PC-9 (cell line): ENCODE results near the gene PRKCB. TPM values are rescaled to one million over a fixed set of nuclear protein-coding genes. Genes with fewer than 3 reads are reported as not detected.

Experiments
- BruUV-seq: library from RNA; stranded (reverse); fragments of 400-500 nt; replicated peaks from 2 replicates; lab custom pipeline; 2021; lab: Mats Ljungman, UMichigan
- CTCF ChIA-PET: fragments of 300-600 bp; sonication (Branson Sonifier 250); formaldehyde crosslinking; loops from one replicate; lab custom pipeline; 2022; ENCODE audit warnings: antibody characterized with exemption; lab: Charles Lee
- POLR2A ChIA-PET: fragments of 300-600 bp; sonication (Branson Sonifier 250); formaldehyde crosslinking; loops from one replicate; lab custom pipeline; 2022; ENCODE audit warnings: antibody characterized with exemption; ENCODE audit not compliant: unreplicated experiment; lab: Charles Lee
- DNase-seq, 2 experiments: peaks; one replicate each; pipeline versions ENCODE4 v3.0.0 to v3.0.0-alpha.2; 2015 to 2022; ENCODE audit warnings: mixed read lengths in 1 of 2
- H2AFZ ChIP-seq: fragments of 200-600 bp; sonication (generic); 2 replicates; pipeline ENCODE4 v1.8.1; 2017; ENCODE audit warnings: antibody characterized with exemption
- H3F3A ChIP-seq: fragments of 200-600 bp; sonication (generic); 2 replicates; pipeline ENCODE4 v1.8.1; 2017; ENCODE audit warnings: antibody characterized with exemption, mild to moderate bottlenecking, low read depth; ENCODE audit not compliant: insufficient read depth
- H3K27ac ChIP-seq: fragments of 200-600 bp; sonication (generic); 2 replicates; pipeline ENCODE4 v1.6.1; 2016; ENCODE audit warnings: mixed run types
- H3K27me3 ChIP-seq: fragments of 200-600 bp; sonication (generic); 2 replicates; pipeline ENCODE4 v1.6.1; 2016; ENCODE audit warnings: low read depth, mixed run types; ENCODE audit not compliant: insufficient read depth
- H3K36me3 ChIP-seq: fragments of 200-600 bp; sonication (generic); 2 replicates; pipeline ENCODE4 v1.6.1; 2016; ENCODE audit warnings: low read depth, mixed run types
- H3K4me1 ChIP-seq: fragments of 200-600 bp; sonication (generic); replicated peaks from 2 replicates; pipeline ENCODE4 v1.6.1; 2016; ENCODE audit warnings: mixed run types; ENCODE audit not compliant: insufficient read depth
- H3K4me2 ChIP-seq: fragments of 200-600 bp; sonication (generic); 2 replicates; pipeline ENCODE4 v1.6.1; 2017; ENCODE audit warnings: mixed run types
- H3K4me3 ChIP-seq: fragments of 200-600 bp; sonication (generic); 2 replicates; pipeline ENCODE4 v1.6.1; 2016; ENCODE audit warnings: mixed run types
- H3K79me2 ChIP-seq: fragments of 200-600 bp; sonication (generic); 2 replicates; pipeline ENCODE4 v1.6.1; 2017; ENCODE audit warnings: low read depth, mixed run types
- H3K9me2 ChIP-seq: fragments of 200-600 bp; sonication (generic); 2 replicates; pipeline ENCODE4 v1.8.1; 2017; ENCODE audit warnings: mild to moderate bottlenecking; ENCODE audit not compliant: insufficient read depth
- H3K9me3 ChIP-seq: fragments of 200-600 bp; sonication (generic); 2 replicates; pipeline ENCODE4 v1.8.1; 2016; ENCODE audit warnings: low read depth; ENCODE audit not compliant: insufficient read depth
- H4K20me1 ChIP-seq: fragments of 200-600 bp; sonication (generic); 2 replicates; pipeline ENCODE4 v1.8.1; 2017; ENCODE audit not compliant: insufficient read depth
- EZH2 ChIP-seq: fragments of 200-600 bp; sonication (generic); IDR thresholded peaks from 2 replicates; pipeline ENCODE4 v1.8.0; 2017; ENCODE audit warnings: antibody characterized with exemption, low read depth
- intact Hi-C: fragments of 100-400 bp; cut with micrococcal nuclease; formaldehyde crosslinking; loops from one replicate; pipeline ENCODE4 v1.10.0; 2022; ENCODE audit not compliant: unreplicated experiment
- total RNA-seq: library from RNA; stranded (reverse); gene quantifications from 2 replicates; pipeline ENCODE4 v1.2.3, GENCODE V29; 2021
- TF ChIP-seq, protein P1 (sequence below): fragments of 200-600 bp; sonication (generic); conservative IDR thresholded peaks from 2 replicates; pipeline ENCODE4 v1.6.1; 2017; ENCODE audit warnings: mixed run types, antibody characterized with exemption, mild to moderate bottlenecking, moderate library complexity

Gene PRKCB
- total RNA-seq, 1 experiment from 2014 or later, result not detected

DNA sequence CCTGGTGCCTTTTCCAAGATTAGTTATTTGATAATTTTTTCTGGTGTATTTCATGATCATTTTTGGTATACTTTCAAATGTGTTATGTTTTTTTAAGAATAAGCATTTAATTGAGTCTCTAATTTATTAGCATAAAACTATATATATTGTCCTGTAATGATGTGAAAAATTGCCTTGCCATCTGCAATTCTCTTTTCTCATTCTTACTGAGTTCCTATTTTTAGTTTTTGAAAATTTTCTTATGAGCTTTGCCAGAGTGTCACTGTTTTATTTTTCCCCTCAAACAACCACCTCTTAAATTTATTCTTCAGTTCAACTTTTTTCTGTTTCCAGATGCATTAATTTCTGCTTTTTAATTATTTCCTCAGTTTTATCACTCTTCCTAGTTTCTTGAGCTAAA lies 59.3 kb downstream of the PRKCB start:
- Histone ChIP-seq H3K36me3 (no peaks in the 10 kb centered on the region), H2AFZ (no peak overlapping the region), H3K4me2 (no peak overlapping the region), H3K27me3 (no peaks in the 10 kb centered on the region), H3K9me2 (no peaks in the 10 kb centered on the region), H3F3A (no peaks in the 10 kb centered on the region), H3K27ac (no peak overlapping the region), H3K4me1 (no peaks in the 10 kb centered on the region), H3K4me3 (no peak overlapping the region), H3K79me2 (no peaks in the 10 kb centered on the region), H3K9me3 (no peaks in the 10 kb centered on the region), H4K20me1 (no peaks in the 10 kb centered on the region)
- DNase-seq, result no peak
- CTCF ChIA-PET, result no interaction called here
- POLR2A ChIA-PET, result no interaction called here
- intact Hi-C loops, result no loop called here
- no peak for TF ChIP-seq EZH2
- TF ChIP-seq, protein P1, sequence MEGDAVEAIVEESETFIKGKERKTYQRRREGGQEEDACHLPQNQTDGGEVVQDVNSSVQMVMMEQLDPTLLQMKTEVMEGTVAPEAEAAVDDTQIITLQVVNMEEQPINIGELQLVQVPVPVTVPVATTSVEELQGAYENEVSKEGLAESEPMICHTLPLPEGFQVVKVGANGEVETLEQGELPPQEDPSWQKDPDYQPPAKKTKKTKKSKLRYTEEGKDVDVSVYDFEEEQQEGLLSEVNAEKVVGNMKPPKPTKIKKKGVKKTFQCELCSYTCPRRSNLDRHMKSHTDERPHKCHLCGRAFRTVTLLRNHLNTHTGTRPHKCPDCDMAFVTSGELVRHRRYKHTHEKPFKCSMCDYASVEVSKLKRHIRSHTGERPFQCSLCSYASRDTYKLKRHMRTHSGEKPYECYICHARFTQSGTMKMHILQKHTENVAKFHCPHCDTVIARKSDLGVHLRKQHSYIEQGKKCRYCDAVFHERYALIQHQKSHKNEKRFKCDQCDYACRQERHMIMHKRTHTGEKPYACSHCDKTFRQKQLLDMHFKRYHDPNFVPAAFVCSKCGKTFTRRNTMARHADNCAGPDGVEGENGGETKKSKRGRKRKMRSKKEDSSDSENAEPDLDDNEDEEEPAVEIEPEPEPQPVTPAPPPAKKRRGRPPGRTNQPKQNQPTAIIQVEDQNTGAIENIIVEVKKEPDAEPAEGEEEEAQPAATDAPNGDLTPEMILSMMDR, result no peak
- BruUV-seq, result no TSS peak

DNA sequence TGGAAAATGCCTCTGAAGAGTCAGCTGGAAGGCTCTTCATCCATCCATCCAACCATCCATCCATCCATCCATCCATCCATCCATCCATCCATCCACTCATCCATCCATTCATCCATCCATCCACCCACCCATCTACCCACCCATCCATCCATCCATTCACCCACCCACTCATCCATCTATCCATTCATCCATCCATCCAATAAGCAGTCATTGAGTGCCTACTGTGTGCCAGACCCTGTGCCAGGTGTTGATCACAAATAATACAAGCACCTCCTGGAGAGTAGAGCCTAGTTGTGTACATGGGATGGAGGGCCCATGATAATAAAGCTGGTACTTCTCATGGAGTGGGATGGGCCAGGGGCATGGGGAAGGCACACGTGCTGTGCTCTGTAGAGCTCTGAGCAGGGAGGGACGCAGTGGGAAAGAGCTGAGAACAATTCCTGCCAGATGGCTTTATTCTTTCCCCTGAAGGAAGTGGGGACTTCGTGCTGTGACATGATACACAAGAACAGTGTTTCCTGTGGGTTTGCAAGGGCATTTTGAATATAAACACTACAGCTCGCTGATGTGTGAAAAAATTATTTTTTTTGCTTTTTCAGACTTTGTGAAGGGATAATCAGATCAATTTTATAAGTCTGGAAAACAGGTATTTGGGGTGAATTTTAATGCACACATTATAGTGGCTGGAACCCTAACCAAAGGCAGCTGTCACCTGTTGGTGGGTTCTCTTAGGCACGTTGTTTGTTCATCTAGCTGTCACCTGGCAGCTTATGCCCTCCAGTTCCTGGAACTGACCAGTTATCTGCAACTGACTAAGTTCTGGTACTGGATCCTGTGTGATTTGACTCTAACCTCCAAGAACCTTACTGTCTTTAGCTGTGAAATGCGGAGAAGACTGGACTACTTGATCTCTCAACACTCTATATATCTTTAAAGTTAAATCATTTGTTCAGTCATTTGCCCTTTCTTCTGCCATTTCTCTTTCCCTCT lies 61.3 kb downstream of the PRKCB start:
- no peak for DNase-seq
- TF ChIP-seq, protein P1, result no peak
- no peak for TF ChIP-seq EZH2
- ChIA-PET POLR2A (no interaction called here), CTCF (interaction anchor here (0.6 kb wide), 1 partner anchor 77 kb away, joined by 4 read pairs; no protein-coding TSS in a partner anchor)
- Histone ChIP-seq H3F3A (no peaks in the 10 kb centered on the region), H3K27me3 (peaks cover 9% of the 10 kb centered on the region; the same call in 1 of the 2 replicates), H3K36me3 (no peaks in the 10 kb centered on the region), H3K79me2 (no peaks in the 10 kb centered on the region), H3K4me3 (no peak overlapping the region), H3K4me1 (no peaks in the 10 kb centered on the region), H4K20me1 (no peaks in the 10 kb centered on the region), H3K9me3 (no peaks in the 10 kb centered on the region), H3K4me2 (no peak overlapping the region), H3K9me2 (no peaks in the 10 kb centered on the region), H3K27ac (no peak overlapping the region), H2AFZ (no peak overlapping the region)
- no TSS peak for BruUV-seq
- intact Hi-C loops, result no loop called here

DNA sequence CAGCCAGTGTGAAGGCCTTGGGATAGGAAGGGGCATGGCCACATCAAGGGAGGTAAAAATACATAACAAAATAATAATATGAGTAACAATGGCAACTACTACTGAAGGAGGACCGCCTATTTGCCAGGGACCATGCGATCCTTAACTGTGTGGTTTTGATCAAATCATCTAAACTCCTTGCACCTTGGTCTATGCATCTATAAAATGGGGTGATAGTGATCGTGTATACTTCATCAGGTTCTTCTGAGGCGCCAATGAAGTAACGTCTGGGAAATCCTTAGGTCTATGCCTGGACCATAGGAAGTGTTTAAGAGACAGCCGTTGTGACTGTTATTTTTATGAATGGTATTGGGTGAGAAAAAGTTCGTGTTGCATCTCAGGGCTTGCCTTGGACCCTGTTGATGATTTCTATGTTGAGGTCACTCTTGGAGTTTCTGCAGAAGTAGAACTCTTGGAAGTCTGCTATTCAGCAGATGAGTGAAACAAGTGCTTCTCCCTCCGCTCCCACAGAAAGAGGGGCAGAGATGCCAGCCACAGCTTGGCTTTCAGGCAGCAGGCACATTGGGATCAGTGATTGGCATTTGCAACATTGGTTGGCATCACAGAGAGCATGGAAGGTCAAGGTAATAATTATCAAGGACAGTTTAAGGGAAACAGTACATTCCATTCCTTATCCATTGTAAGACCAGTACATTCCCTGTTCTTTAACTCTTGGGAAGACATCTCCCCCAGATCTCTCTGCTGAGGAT lies 63.1 kb downstream of the PRKCB start:
- Histone ChIP-seq H3K27me3 (peaks cover 12% of the 10 kb centered on the region; the same call in 1 of the 2 replicates), H3K9me2 (no peaks in the 10 kb centered on the region), H3K79me2 (no peaks in the 10 kb centered on the region), H3K4me2 (no peak overlapping the region), H3F3A (no peaks in the 10 kb centered on the region), H3K36me3 (no peaks in the 10 kb centered on the region), H3K4me1 (no peaks in the 10 kb centered on the region), H4K20me1 (no peaks in the 10 kb centered on the region), H3K4me3 (no peak overlapping the region), H2AFZ (no peak overlapping the region), H3K27ac (no peak overlapping the region), H3K9me3 (no peaks in the 10 kb centered on the region)
- intact Hi-C loops, result no loop called here
- ChIA-PET CTCF (no interaction called here), POLR2A (no interaction called here)
- TF ChIP-seq EZH2, result no peak
- TF ChIP-seq, protein P1, result no peak
- no peak for DNase-seq
- BruUV-seq, result no TSS peak
